MCF 10A (cell line): ENCODE measurements around the gene ZNF675. TPM values are rescaled to one million over a fixed set of nuclear protein-coding genes. Genes with fewer than 3 reads are reported as not detected.

ENCODE experiments used
- BruUV-seq: library from RNA; stranded (reverse); fragments of 400-500 nt; replicated peaks from 2 replicates; lab custom pipeline; 2021; lab: Mats Ljungman, UMichigan
- CTCF ChIA-PET: fragments of 300-600 bp; sonication (Branson Sonifier 250); formaldehyde crosslinking; extraction: SDS; loops from one replicate; lab custom pipeline; 2021; ENCODE audit warnings: antibody characterized with exemption, inconsistent platforms; lab: Yijun Ruan, JAX
- POLR2A ChIA-PET: fragments of 300-600, 350-650 bp; sonication (Branson Sonifier 250); formaldehyde crosslinking; extraction: SDS; loops from one replicate; lab custom pipeline; 2020; ENCODE audit warnings: antibody characterized with exemption, inconsistent platforms; lab: Yijun Ruan, JAX
- DNase-seq: peaks from one replicate; pipeline ENCODE4 v3.0.0-alpha.2; 2018; ENCODE audit not compliant: unreplicated experiment
- H3K27ac Mint-ChIP-seq: one replicate; pipeline ENCODE4 v1.8.0; 2022; ENCODE audit warnings: mild to moderate bottlenecking, low read depth, mixed read lengths; ENCODE audit not compliant: unreplicated experiment
- H3K27me3 Mint-ChIP-seq: one replicate; pipeline ENCODE4 v1.8.0; 2022; ENCODE audit warnings: mixed read lengths; ENCODE audit not compliant: insufficient read depth, unreplicated experiment
- H3K36me3 Mint-ChIP-seq: one replicate; pipeline ENCODE4 v1.8.0; 2022; ENCODE audit warnings: mild to moderate bottlenecking, moderate library complexity, mixed read lengths; ENCODE audit not compliant: insufficient read depth, unreplicated experiment
- H3K4me1 Mint-ChIP-seq: one replicate; pipeline ENCODE4 v1.8.0; 2022; ENCODE audit warnings: mixed read lengths; ENCODE audit not compliant: insufficient read depth, unreplicated experiment
- H3K4me3 Mint-ChIP-seq: one replicate; pipeline ENCODE4 v1.8.0; 2022; ENCODE audit warnings: mild to moderate bottlenecking, moderate library complexity, mixed read lengths; ENCODE audit not compliant: unreplicated experiment
- H3K9me3 Mint-ChIP-seq: one replicate; pipeline ENCODE4 v1.8.0; 2022; ENCODE audit warnings: mixed read lengths; ENCODE audit not compliant: unreplicated experiment
- CTCF ChIP-seq: fragments of 200-600 bp; IDR thresholded peaks from one replicate; pipeline ENCODE4 v1.8.0; 2022; ENCODE audit warnings: antibody characterized with exemption, mild to moderate bottlenecking; ENCODE audit not compliant: unreplicated experiment
- intact Hi-C: fragments of 100-400 bp; cut with micrococcal nuclease; formaldehyde crosslinking; loops from 2 replicates; pipeline ENCODE4 v1.14.1; 2022
- total RNA-seq: library from RNA; stranded (reverse); gene quantifications from 2 replicates; pipeline ENCODE4 v1.2.3, GENCODE V29; 2022

ZNF675 gene
- total RNA-seq, 1 experiment from 2014 or later = 7.9 TPM

GRCh38 chr19:23716792-23717191 is 29.8 kb upstream of the ZNF675 start:
- Mint-ChIP-seq H3K36me3 (no peaks in the 10 kb centered on the region), H3K27ac (no peak overlapping the region), H3K9me3 (peaks cover 22% of the 10 kb centered on the region), H3K4me3 (no peak overlapping the region), H3K4me1 (no peaks in the 10 kb centered on the region), H3K27me3 (no peaks in the 10 kb centered on the region)
- intact Hi-C loops = no loop called here
- no TSS peak for BruUV-seq
- ChIA-PET CTCF (no interaction called here), POLR2A (no interaction called here)
- DNase-seq = no peak
- TF ChIP-seq CTCF = no peak

DNA sequence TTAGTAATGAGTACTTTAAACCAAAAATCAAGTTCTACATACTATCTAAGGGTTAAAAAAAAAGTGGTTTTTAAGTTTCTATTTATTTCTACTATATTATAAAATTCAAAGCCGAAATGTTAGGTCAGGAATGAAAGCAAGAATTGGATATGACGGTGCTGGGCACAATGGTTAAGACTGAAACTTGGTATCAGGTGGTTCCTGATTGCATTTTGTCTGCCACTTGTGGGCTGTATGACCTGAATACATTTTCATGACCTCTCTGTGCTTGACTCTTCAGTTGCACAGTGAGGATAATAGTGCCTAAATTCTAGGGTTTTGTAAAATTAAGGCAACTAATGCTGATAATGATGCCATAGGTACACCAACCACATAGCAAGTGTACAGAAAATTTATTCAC is 22.3 kb upstream of the ZNF675 start:
- CTCF ChIA-PET = no interaction called here
- DNase-seq = no peak
- intact Hi-C loops = no loop called here
- no peak overlapping the region for H3K27ac Mint-ChIP-seq
- H3K27me3 Mint-ChIP-seq = no peaks in the 10 kb centered on the region
- TF ChIP-seq CTCF = no peak
- H3K4me1 Mint-ChIP-seq = no peaks in the 10 kb centered on the region
- H3K4me3 Mint-ChIP-seq = no peak overlapping the region
- POLR2A ChIA-PET = no interaction called here
- no peaks in the 10 kb centered on the region for H3K9me3 Mint-ChIP-seq
- BruUV-seq = no TSS peak
- no peaks in the 10 kb centered on the region for H3K36me3 Mint-ChIP-seq

DNA sequence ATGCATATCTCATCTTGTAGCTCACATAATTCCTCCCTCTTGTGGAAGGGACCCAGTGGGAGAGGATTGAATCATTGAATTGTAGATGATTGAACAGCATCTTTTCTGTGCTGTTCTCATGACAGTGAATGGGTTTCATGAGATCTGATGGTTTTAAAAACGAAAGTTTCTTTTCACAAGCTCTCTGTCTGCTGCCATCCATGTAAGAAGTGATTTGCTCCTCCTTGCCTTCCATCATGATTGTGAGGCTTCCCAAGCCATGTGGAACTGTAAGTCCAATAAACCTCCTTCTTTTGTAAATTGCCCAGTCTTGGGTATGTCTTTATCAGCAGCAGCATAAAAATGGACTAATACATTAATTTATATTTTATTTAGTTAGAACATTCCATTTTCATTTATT is 19.6 kb upstream of the ZNF675 start:
- intact Hi-C loops = no loop called here
- no peak overlapping the region for H3K27ac Mint-ChIP-seq
- peaks cover 6% of the 10 kb centered on the region for H3K9me3 Mint-ChIP-seq
- no peaks in the 10 kb centered on the region for H3K27me3 Mint-ChIP-seq
- no peak for TF ChIP-seq CTCF
- no peaks in the 10 kb centered on the region for H3K36me3 Mint-ChIP-seq
- CTCF ChIA-PET = no interaction called here
- H3K4me3 Mint-ChIP-seq = no peak overlapping the region
- BruUV-seq = no TSS peak
- POLR2A ChIA-PET = no interaction called here
- no peaks in the 10 kb centered on the region for H3K4me1 Mint-ChIP-seq
- DNase-seq = no peak

- H3K9me3 Mint-ChIP-seq = peaks cover 6% of the 10 kb centered on the region
- BruUV-seq = no TSS peak
- DNase-seq = peak; percentile 38
- intact Hi-C loops = no loop called here
- POLR2A ChIA-PET = interaction anchor here (0.7 to 3.5 kb wide), 7 partner anchors 10 to 334 kb away, joined by 3 to 52 read pairs (median 7); partner anchors contain the start of genes ZNF675 and ZNF91
- no peaks in the 10 kb centered on the region for H3K27me3 Mint-ChIP-seq
- H3K27ac Mint-ChIP-seq = peak overlapping the region; percentile 35
- no peaks in the 10 kb centered on the region for H3K36me3 Mint-ChIP-seq
- TF ChIP-seq CTCF = no peak
- peaks cover 12% of the 10 kb centered on the region for H3K4me1 Mint-ChIP-seq
- H3K4me3 Mint-ChIP-seq = peak overlapping the region; percentile 53
- CTCF ChIA-PET = interaction anchor here (0.6 to 1.4 kb wide), 6 partner anchors 8 to 461 kb away, joined by 3 to 7 read pairs (median 3); no protein-coding TSS in a partner anchor
Observed at GRCh38 chr19:23699521-23699860, 12.5 kb upstream of the ZNF675 start.
